Activated CD4-positive, alpha-beta T cell treated with anti-CD3 and anti-CD28 coated beads for 1 hour (primary cell): ENCODE measurements around the gene GTPBP6.
"Not testable (repeated sequence)": the region's sequence is repeated elsewhere in the genome, so short reads cannot be mapped to it uniquely, and the experiment has no call there.

Experiments
- DNase-seq: peaks from one replicate; pipeline ENCODE4 v3.0.0-alpha.2; 2020

GTPBP6 gene

DNA sequence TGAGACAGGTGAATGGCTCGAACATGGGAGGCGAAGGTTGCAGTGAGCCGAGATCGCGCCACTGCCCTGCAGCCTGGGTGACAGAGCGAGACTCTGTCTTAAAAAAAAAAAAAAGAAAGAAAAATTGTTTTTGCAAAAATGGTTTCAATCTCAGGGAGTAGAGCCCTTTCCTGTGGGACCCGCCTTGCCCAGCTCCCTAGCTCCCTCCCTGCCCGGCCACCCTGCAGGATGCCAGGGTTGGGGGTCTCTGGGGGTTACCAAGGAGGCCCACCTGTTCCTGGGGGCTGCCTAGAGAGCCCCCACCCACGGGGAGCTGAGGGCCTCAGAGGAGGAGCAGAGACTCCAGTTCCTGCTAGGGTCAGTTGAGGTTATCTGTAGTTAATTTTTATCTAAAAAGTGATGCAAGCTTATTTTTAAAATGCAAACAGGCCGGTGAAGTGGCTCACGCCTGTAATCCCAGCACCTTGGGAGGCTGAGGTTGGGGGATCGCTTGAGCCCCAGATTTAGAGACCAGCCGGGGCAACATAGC is 56.2 kb downstream of the GTPBP6 start:
- no peak for DNase-seq

DNA sequence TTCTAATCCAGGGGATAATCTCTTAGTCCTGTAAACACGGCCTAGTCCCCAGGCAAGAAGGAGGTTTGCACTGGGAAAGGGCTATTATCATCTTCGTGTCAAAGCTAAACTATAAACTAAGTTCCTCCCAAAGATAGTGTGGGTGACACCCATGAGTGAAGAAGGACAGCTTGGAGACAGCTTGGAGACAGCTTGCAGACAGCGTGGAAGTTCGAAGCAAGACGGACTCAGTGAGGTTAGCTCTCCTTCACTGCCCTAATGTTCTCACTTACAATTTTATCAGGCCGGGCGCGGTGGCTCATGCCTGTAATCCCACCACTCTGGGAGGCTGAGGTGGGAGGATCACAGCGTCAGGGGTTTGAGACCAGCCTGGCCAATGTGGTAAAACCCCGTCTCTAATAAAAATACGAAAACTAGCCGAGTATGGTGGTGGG is 56.7 kb downstream of the GTPBP6 start:
- DNase-seq: no peak

DNA sequence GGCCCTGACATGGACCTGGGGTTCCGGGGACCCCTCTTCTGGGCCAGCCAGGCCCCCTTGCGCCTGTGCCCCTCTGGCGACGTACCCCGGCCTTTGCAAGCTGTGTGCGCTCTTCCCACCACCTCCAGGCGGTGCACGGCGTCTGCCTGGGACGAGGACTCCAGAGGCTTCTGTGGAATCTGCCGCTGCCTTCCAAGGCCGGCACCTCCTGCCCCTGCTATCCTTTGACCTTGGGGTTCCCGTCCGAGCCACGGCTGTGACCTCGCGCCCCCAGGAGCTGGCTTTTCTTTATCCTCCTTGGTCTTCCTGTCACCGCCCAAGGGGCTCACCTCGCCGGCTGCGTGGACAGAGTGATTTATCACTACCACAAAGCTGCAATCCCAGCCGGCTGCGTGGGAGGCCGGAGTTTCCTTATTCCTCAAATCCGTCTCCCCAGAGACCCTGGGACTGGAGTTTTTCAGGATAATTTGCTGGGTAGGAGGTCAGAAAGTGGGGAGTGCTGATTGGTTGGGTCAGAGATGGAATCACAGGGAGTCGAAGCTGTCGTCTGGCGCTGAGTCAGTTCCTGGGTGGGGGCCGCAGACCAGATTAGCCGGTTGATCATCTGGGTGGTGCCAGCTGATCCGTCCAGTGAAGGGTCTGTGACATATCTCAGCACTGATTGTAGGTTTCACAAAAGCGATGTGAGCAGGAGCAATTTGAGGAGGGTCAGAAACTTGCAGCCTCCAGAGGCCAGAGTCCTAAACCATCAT is 57.3 kb downstream of the GTPBP6 start:
- DNase-seq: no peak

DNA sequence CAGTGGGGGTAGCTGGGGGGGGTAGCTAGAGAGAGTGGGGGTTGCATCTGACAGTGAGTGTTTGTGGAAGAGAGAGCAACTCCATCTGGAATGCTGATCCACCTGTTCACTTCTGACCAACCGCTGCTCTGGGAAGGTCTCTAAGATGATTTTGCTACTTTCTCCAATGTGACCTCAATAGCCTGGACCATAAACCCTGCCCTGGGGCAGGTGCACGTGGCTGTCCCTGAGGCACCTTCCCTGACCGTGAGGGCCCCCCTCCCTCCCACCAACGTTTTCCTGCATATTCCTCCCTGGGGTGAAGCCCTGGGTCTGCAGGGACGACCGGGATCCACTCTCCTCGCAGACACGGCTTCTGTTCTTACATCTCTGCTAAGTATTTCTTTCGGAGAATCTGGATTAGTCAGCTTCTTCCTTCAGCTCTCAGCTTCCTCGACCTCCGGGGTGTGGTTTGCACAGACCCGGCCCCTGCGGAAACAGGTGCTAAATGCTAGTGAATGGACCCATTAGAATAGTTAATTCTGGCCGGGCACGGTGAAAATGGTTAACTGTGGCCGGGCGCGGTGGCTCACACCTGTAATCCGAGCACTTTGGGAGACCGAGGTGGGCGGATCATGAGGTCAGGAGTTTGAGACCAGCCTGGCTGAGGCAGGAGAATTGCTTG is 58.8 kb downstream of the GTPBP6 start:
- DNase-seq: no peak

DNA sequence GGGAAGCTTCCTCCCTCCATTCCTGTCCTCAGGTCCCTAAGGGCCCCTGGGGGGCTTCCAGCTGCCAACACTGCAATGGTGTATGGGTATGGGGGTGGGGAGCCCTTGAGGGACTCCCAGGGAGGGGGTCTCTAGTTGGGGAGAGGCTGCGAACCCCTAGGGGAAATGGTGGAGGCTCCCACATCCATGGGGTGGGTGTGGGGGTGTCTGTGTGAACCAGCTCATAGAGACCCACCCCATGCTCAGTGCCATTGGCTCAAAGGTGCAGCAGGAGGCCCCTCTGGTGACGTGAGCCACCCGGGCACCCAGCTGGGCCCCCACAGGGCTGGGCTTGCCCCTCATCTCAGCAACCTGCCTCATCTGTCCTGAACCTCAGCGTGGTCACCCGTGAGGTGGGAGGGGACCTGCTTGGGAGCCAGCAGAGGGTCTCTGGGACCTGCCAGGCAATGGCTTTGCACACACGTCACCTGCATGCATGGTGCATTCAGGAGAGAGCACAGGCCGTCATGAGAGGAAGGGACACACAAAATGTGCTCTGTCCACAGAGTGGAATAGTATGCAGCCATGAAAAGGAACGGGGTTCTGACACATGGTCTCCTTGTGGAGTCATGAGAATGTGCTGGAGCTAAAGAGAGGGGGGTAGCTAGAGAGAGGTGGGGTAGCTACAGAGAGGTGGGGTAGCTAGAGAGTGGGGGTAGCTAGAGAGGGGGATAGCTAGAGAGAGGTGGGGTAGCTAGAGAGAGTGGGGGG is 60.1 kb downstream of the GTPBP6 start:
- DNase-seq: no peak

DNA sequence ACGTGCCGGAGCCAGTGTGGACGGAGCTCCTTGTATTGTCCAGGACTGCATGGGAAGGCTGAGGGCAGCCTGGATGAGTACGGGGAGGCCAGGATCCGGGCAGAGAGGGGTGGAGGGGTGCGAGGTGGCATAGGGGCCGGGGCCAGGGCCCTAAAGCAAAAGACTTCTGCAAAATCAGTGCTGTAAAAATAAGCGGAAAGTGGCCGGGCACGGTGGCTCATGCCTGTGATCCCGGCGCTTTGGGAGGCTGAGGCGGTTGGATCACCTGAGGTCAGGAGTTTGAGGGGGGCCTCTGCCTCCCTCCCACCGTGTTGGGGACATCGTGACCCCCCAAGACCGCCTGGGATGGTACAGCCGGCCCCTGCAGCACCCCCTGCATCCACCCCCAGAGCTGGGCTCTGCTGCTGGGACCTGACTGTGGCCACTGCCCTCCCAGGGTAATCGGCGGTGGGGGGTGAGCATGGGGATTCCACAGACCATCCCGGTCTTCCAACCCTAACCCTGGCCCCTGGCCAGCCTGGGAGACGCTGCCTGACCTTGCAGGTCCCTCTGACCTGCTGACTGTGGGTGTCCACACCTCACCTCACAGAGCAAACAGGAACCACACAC is 60.8 kb downstream of the GTPBP6 start:
- no peak for DNase-seq

DNA sequence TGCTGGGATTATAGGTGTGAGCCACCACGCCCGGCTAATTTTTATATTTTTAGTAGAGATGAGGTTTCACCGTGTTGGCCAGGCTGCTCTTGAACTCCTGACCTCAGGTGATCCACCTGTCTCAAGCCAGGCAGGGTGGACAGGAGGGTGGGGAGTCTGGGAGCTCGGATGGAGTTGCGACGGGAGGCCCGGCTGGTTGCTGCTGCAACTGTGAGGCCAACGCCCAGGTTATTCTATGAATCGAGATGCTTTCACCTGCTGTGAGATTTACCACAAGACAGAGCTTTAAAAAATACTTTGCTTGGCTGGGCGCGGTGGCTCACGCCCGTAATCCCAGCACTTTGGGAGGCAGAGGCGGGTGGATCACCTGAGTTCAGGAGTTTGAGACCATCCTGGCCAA is 61.5 kb downstream of the GTPBP6 start:
- DNase-seq: not testable (repeated sequence)

DNA sequence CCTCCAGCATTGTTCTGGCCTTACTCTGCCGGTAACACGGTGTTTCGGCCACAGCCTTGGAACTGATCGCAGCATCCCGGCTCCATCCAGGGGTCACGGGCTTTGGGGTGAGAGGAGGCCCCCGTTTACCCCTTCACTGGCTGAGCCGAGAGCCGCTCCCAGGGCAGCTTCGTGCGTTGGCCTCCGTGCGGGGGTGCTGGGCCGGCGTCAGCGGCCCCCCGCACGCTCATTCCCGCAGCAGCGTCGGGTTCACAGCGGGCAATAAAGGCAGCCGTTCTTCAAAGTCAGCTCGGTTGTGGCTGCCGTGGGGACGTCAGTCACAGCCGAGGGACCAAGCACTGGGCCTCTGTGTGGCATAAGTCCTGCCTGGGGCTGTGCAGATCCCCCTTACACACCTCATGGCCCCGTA is 62.7 kb downstream of the GTPBP6 start:
- no peak for DNase-seq
